GM12801 (cell line): ENCODE results near the gene UBALD2.

Experiments
- TF ChIP-seq, protein P1 (sequence below): IDR thresholded peaks from one replicate; pipeline ENCODE4 v1.5.1; 2011; ENCODE audit warnings: control low read depth; ENCODE audit not compliant: insufficient read length; ENCODE audit errors: extremely low read depth

The UBALD2 gene

DNA sequence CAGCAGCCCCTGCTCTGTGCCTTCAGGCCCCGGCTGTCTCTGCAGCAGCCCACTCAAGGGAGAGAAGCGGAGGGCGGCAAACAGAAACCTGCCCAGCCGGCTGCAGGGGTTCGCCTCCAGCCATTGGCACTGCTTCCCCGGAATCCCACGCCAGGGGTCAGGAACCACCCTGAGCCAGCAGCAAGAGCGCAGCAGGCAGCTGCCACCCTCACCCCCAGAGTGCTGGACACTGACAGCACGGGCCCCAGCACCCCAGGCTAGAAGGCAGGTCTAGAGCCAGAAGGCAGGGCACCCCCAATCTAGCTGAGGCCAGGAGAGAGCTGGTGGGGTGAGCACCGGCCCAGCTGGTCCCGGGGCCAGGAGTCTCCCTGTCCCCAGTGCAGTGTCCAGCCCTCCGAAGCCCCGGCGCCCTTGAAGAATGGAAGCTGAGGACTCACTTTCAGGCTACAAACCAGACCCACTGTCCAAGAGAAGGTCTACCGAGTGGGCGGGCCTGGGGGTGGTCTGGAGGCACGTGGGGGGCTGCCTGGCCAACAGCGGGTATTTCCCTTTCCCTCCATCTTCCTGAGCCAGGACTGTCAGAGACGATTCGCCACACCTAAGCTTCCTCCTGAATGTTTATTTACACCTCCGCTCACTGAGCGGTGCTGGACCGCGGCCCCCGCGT, 8.4 kb downstream of the UBALD2 start:
- TF ChIP-seq, protein P1, sequence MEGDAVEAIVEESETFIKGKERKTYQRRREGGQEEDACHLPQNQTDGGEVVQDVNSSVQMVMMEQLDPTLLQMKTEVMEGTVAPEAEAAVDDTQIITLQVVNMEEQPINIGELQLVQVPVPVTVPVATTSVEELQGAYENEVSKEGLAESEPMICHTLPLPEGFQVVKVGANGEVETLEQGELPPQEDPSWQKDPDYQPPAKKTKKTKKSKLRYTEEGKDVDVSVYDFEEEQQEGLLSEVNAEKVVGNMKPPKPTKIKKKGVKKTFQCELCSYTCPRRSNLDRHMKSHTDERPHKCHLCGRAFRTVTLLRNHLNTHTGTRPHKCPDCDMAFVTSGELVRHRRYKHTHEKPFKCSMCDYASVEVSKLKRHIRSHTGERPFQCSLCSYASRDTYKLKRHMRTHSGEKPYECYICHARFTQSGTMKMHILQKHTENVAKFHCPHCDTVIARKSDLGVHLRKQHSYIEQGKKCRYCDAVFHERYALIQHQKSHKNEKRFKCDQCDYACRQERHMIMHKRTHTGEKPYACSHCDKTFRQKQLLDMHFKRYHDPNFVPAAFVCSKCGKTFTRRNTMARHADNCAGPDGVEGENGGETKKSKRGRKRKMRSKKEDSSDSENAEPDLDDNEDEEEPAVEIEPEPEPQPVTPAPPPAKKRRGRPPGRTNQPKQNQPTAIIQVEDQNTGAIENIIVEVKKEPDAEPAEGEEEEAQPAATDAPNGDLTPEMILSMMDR, result no peak

DNA sequence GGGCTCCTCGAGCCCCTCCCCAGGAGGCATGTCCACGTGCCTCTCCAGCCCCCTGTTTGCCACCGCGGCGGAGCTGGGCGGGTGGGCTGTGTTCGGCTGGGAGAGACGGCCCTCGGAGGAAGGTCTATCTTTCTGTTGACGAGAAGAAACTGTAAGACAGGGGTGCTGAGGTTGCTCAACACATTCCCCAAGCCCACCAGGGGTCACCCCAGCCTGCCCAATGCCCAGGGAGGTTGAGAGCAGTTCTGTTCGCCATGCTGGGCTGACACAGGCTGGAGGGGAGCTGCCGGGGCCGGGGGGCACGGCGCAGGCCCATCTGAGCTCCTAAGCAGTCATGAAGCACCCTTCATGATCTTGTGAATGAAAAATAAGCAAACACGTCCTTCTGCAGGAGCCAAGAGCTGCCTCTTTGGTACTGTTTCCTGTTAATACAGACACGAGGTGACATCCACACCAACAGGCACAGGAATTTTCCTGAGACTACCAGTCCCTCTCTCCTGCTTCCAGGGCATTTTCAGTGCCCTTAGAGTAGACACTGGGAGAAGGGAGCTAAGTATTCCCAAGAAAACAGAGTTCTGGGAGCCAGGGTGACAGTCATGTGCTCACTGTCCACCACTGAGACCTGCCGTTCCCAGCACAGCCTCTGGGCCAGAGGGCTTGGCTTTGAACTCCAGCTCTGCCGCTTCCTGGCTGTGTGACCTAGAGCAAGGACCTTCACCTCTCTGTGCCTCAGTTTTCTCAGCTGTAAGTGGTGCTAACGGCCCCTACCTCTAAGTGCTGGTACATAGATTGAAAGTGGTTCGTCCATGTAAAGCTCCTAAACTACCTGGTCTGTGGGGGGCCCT, 9.2 kb downstream of the UBALD2 start:
- TF ChIP-seq, protein P1, result no peak

DNA sequence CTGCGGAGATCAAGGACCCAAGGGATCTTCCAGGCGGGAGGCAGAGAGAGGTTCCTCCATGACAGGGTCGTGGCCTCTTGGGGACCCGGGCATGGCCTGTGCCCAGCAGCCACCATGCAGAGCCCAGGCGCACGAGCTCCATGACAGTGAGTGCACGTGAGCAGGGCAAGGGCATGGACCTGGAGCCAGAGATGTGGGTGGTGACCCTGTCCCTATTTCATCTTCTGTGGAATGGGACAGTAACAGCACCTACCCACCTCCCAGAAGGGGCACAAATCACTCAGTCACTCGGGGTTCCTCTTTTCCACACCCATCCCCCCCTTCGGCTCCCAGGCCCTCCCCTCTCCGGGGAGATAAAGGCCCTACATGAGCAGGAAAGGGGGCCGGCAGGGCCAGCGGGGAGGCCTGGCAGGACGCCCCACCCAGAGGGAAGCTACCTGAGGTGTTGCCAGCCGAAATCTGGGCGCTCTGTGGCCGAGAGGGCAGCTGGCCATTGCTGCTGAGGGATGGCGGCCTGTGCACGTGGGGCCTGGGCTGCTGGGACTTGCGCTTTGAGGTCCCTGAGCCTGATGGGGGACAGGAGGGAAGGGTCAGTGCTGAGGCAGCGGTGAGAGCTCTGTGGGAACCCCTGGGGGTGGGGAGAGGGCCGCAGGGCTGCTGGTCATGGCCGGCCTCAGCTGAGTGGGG, 10.4 kb downstream of the UBALD2 start:
- TF ChIP-seq, protein P1, result no peak

DNA sequence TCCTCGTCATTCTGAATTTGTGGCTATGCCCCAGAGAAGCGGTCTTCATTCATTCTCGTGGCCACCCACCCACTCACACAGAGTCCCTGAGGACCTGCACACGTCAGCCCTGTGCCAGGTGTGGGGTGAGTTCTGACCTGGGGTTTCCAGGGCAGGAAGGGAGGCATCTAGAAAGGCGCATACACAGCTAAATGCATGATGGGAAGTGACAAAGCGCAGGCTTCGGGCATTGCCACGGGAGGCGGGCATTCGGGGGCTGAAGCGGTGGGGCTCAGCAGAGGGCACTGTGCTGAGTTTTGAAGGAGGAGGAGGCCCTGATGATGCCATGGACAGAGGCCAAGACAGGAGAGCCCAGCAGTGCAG, 10.9 kb downstream of the UBALD2 start:
- TF ChIP-seq, protein P1, result no peak

DNA sequence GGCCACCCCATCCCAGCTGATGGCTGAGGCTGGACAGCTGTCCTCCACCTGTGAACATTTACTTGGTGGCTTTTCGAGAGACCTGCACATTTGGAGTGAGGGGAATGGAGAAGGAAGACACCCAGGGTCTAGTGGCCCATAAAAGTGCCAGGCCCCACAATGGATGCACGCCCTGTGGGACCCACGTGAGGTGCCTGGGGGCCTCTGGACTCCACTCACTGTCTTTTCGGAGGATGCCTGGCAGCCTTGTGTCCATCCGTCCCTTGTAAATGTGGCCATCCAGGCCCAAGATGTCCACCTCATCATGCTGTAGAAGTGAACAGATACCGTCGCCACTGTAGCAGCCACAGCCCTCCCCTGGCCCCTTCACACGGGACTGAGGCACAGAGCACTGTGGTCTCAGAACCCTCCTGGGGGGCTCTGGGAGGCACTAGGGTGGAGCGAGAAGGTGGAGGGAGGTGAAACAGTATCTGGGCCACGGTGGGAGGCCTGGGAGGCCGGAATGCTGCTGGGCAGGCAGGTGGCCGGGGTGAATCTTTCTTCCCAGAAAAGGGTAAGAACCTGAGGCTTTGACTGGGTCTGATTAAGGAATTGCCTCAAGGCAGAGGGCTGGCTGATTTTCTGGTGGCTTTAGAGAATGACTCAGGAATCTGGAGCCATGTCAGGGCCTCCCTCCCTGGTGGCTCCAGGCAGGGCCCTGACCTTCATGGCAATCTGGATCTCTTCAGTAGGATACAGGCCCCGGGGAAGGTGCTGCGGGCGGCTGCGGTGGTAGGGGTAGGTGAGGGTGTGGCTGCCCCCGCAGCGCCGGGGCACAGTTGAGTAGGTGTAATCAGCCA, 11.5 kb downstream of the UBALD2 start:
- TF ChIP-seq, protein P1, result no peak

DNA sequence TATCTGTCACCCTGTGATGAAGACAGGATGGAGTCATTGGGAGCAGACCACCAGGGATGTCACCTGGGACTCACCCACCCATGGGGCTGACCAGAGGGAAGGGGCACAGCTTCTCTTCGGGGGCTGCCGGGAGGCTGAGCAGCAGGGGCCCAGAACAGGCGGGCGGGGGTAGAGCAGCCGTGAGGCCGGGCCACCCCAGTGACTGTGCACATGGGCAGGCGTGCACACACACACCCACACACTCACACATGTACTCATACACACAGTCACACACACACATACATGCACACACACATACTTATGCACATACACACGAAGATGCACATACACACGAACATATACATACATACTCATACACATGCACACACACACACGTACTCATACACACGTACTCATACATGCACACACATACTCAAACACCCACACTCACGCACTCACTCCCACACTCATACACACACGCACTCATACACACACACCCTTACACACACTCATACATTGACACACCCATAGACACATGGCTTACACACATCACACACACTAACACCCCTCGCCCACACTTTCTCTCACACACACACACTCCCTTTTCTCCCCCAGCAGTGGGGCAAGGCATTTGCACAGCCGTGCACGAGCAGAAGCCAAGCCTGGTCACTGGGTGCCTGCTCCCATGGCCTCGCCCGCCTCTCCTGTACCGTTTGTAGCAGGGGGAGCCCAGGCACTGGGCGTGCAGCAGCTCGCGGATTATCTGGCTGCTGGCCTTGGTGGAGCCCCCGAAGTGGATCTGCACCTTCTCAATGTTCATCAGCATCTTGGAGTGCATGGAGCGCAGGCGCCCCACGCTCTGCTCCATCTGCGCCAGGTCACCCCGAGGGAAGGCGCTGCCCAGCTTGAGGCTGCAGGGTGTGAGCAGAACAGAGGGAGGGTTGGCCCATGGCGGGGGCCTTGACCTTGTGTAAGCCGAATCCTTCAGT, 12.4 kb downstream of the UBALD2 start:
- TF ChIP-seq, protein P1, result no peak
